Ammon's horn (tissue), 1 donor: ENCODE data around the gene KDELR3.
"Not testable (repeated sequence)": the region's sequence is repeated elsewhere in the genome, so short reads cannot be mapped to it uniquely, and the experiment has no call there.

ENCODE experiments used
- DNase-seq: peaks from one replicate; pipeline ENCODE4 v3.0.0-alpha.2; 2016; ENCODE audit warnings: low spot score

The KDELR3 gene

GRCh38 chr22:38456841-38457699 lies 10.8 kb upstream of the KDELR3 start:
- DNase-seq = no peak

- DNase-seq = no peak
Measured at GRCh38 chr22:38460426-38460840, 7.5 kb upstream of the KDELR3 start.

GRCh38 chr22:38461057-38461413 lies 6.9 kb upstream of the KDELR3 start:
- no peak for DNase-seq

GRCh38 chr22:38461414-38462081 lies 6.3 kb upstream of the KDELR3 start:
- peak; percentile 79 for DNase-seq

GRCh38 chr22:38462960-38463784 lies 4.7 kb upstream of the KDELR3 start:
- no peak for DNase-seq

GRCh38 chr22:38464992-38465672 lies 2.8 kb upstream of the KDELR3 start:
- no peak for DNase-seq

- DNase-seq = no peak
Measured at GRCh38 chr22:38465673-38466490, 2.0 kb upstream of the KDELR3 start.

GRCh38 chr22:38467438-38467903 lies 425 bp upstream of the KDELR3 start:
- DNase-seq = no peak

- DNase-seq = no peak
Measured at GRCh38 chr22:38468443-38469305, 778 bp downstream of the KDELR3 start.

GRCh38 chr22:38469306-38469781 lies 1.4 kb downstream of the KDELR3 start:
- no peak for DNase-seq

GRCh38 chr22:38470179-38470578 lies 2.3 kb downstream of the KDELR3 start:
- DNase-seq = not testable (repeated sequence)

- DNase-seq = no peak
Measured at GRCh38 chr22:38471237-38471636, 3.3 kb downstream of the KDELR3 start.

GRCh38 chr22:38474003-38474607 lies 6.2 kb downstream of the KDELR3 start:
- no peak for DNase-seq

- no peak for DNase-seq
Measured at GRCh38 chr22:38477585-38477984, 9.7 kb downstream of the KDELR3 start.

- no peak for DNase-seq
Measured at GRCh38 chr22:38479096-38479837, 11.4 kb downstream of the KDELR3 start.

- DNase-seq = no peak
Measured at GRCh38 chr22:38481162-38481870, 13.4 kb downstream of the KDELR3 start.

GRCh38 chr22:38481871-38482332 lies 14.0 kb downstream of the KDELR3 start:
- no peak for DNase-seq
